Astrocyte (in vitro differentiated cells and primary cell): Measurements from ENCODE around the gene HM13. TPM values are rescaled to one million over a fixed set of nuclear protein-coding genes. Genes with fewer than 3 reads are reported as not detected.

Experiments used
- DNase-seq: peaks from one replicate; pipeline ENCODE4 v3.0.0-alpha.2; 2010; ENCODE audit warnings: low read depth
- FAIRE-seq: peaks from 2 replicates; lab custom pipeline; 2011; peaks lifted over from hg19 to GRCh38; lab: Jason Lieb, UNC
- H2AFZ ChIP-seq: 2 replicates; pipeline ENCODE4 v1.6.0; 2012; ENCODE audit warnings: low read depth, low read length, inconsistent platforms
- H3K27ac ChIP-seq: 2 replicates; pipeline ENCODE4 v1.5.1; 2011; ENCODE audit warnings: low read depth, low read length, inconsistent platforms
- H3K27me3 ChIP-seq: 2 replicates; pipeline ENCODE4 v1.6.0; 2011; ENCODE audit warnings: low read length, inconsistent platforms; ENCODE audit not compliant: insufficient read depth
- H3K36me3 ChIP-seq: 2 replicates; pipeline ENCODE4 v1.5.1; 2011; ENCODE audit warnings: low read length, inconsistent platforms; ENCODE audit not compliant: insufficient read depth
- H3K4me1 ChIP-seq: 2 replicates; pipeline ENCODE4 v1.5.1; 2011; ENCODE audit warnings: low read length, inconsistent platforms; ENCODE audit not compliant: insufficient read depth
- H3K4me2 ChIP-seq: 2 replicates; pipeline ENCODE4 v1.6.0; 2012; ENCODE audit warnings: low read length, inconsistent platforms
- H3K4me3 ChIP-seq: 2 replicates; pipeline ENCODE4 v1.5.1; 2011; ENCODE audit warnings: low read depth, mild to moderate bottlenecking, low read length, inconsistent platforms; ENCODE audit not compliant: insufficient read depth
- H3K79me2 ChIP-seq: 2 replicates; pipeline ENCODE4 v1.6.0; 2012; ENCODE audit warnings: mild to moderate bottlenecking, low read length, inconsistent platforms; ENCODE audit not compliant: insufficient read depth
- H3K9ac ChIP-seq: 2 replicates; pipeline ENCODE4 v1.6.0; 2012; ENCODE audit warnings: mild to moderate bottlenecking, low read length, inconsistent platforms
- H3K9me3 ChIP-seq: 2 replicates; pipeline ENCODE4 v1.5.1; 2012; ENCODE audit warnings: low read depth, mild to moderate bottlenecking, low read length, inconsistent platforms; ENCODE audit not compliant: insufficient read depth
- H4K20me1 ChIP-seq: 2 replicates; pipeline ENCODE4 v1.6.0; 2012; ENCODE audit warnings: low read length, inconsistent platforms; ENCODE audit not compliant: insufficient read depth
- H3K27ac Mint-ChIP-seq: one replicate; pipeline ENCODE4 v1.8.0; 2021; ENCODE audit warnings: mild to moderate bottlenecking, mixed read lengths; ENCODE audit not compliant: unreplicated experiment
- H3K27me3 Mint-ChIP-seq: one replicate; pipeline ENCODE4 v1.8.0; 2021; ENCODE audit warnings: low read depth, mixed read lengths; ENCODE audit not compliant: unreplicated experiment
- H3K36me3 Mint-ChIP-seq: one replicate; pipeline ENCODE4 v1.8.0; 2021; ENCODE audit warnings: low read depth, mixed read lengths; ENCODE audit not compliant: unreplicated experiment
- H3K4me1 Mint-ChIP-seq: one replicate; pipeline ENCODE4 v1.8.0; 2021; ENCODE audit warnings: low read depth, mixed read lengths; ENCODE audit not compliant: unreplicated experiment
- H3K4me3 Mint-ChIP-seq: one replicate; pipeline ENCODE4 v1.8.0; 2021; ENCODE audit warnings: mild to moderate bottlenecking, moderate library complexity, mixed read lengths; ENCODE audit not compliant: unreplicated experiment
- H3K9me3 Mint-ChIP-seq: one replicate; pipeline ENCODE4 v1.8.0; 2021; ENCODE audit warnings: mild to moderate bottlenecking, mixed read lengths; ENCODE audit not compliant: unreplicated experiment
- CTCF ChIP-seq: IDR thresholded peaks from 2 replicates; pipeline ENCODE4 v1.5.1; 2011; ENCODE audit warnings: low read depth, mild to moderate bottlenecking, inconsistent platforms, low read length, moderate library complexity; ENCODE audit not compliant: insufficient read depth
- EZH2 ChIP-seq: IDR thresholded peaks from 2 replicates; pipeline ENCODE4 v1.6.1; 2012; ENCODE audit warnings: mild to moderate bottlenecking, low read length, inconsistent platforms; ENCODE audit not compliant: insufficient read depth
- total RNA-seq: library from RNA; stranded (reverse); gene quantifications from 2 replicates; pipeline ENCODE4 v1.2.1, GENCODE V29; 2021

Gene HM13
- total RNA-seq, 1 donor from 2014 or later: 399 TPM

GRCh38 chr20:31476643-31477215 lies 37.5 kb upstream of the HM13 start:
- H3K9me3 ChIP-seq: no peaks in the 10 kb centered on the region
- TF ChIP-seq EZH2 (no peak), CTCF (no peak)
- no peak for FAIRE-seq

DNA sequence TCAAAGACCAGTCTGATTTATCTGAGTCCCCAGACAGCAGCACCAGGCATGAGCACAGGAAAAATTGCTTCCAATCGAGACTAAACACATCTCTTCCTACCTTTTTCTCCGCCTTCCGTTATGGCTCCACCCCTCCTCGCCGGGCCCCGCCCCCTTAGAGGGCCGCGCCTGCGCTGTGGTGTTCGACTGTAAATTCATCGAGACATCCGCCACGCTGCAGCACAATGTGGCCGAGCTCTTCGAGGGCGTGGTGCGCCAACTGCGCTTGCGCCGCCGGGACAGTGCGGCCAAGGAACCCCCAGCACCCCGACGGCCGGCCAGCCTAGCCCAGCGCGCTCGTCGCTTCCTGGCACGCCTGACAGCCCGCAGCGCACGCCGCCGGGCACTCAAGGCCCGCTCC lies 30.2 kb upstream of the HM13 start:
- no peaks in the 10 kb centered on the region for H4K20me1 ChIP-seq
- TF ChIP-seq CTCF (no peak), EZH2 (no peak)
- no peaks in the 10 kb centered on the region for H3K36me3 ChIP-seq
- H3K27me3 ChIP-seq: no peaks in the 10 kb centered on the region
- Mint-ChIP-seq H3K9me3 (peaks cover 6% of the 10 kb centered on the region), H3K4me3 (no peak overlapping the region), H3K4me1 (no peaks in the 10 kb centered on the region), H3K36me3 (peaks cover 2% of the 10 kb centered on the region), H3K27me3 (peaks cover 3% of the 10 kb centered on the region), H3K27ac (no peak overlapping the region)
- H3K79me2 ChIP-seq: no peaks in the 10 kb centered on the region
- H3K9me3 ChIP-seq: peaks cover 4% of the 10 kb centered on the region
- H3K4me2 ChIP-seq: no peak overlapping the region
- FAIRE-seq (no peak), DNase-seq (no peak)
- H3K4me3 ChIP-seq: no peak overlapping the region
- peaks cover 5% of the 10 kb centered on the region for H3K4me1 ChIP-seq
- no peak overlapping the region for H3K27ac ChIP-seq
- no peak overlapping the region for H3K9ac ChIP-seq
- peak overlapping the region; percentile 34 for H2AFZ ChIP-seq

More at GRCh38 chr20:31476643-31477215, 37.5 kb upstream of the HM13 start:
- no peaks in the 10 kb centered on the region for H4K20me1 ChIP-seq
- H3K27ac ChIP-seq: no peak overlapping the region
- no peak for DNase-seq
- H3K4me3 ChIP-seq: no peak overlapping the region
- H3K9ac ChIP-seq: no peak overlapping the region
- H3K36me3 ChIP-seq: no peaks in the 10 kb centered on the region
- no peaks in the 10 kb centered on the region for H3K4me1 ChIP-seq
- H3K4me1 Mint-ChIP-seq: no peaks in the 10 kb centered on the region
- H3K27ac Mint-ChIP-seq: no peak overlapping the region
- peaks cover 38% of the 10 kb centered on the region for H3K27me3 Mint-ChIP-seq
- no peak overlapping the region for H3K4me3 Mint-ChIP-seq
- H3K36me3 Mint-ChIP-seq: no peaks in the 10 kb centered on the region
- H3K9me3 Mint-ChIP-seq: peaks cover 16% of the 10 kb centered on the region
- H3K79me2 ChIP-seq: no peaks in the 10 kb centered on the region
- H3K4me2 ChIP-seq: no peak overlapping the region
- H3K27me3 ChIP-seq: peaks cover 24% of the 10 kb centered on the region
- no peak overlapping the region for H2AFZ ChIP-seq
